Activated T-helper 9 cell treated with anti-CD3 and anti-CD28 coated beads, Interleukin-2, amount 50 U/mL, for 16 hours (primary cell): ENCODE results near the gene SNN.

ENCODE experiments used
- DNase-seq: peaks from one replicate; pipeline ENCODE4 v3.0.0-alpha.2; 2020; ENCODE audit warnings: low read depth

SNN gene

GRCh38 chr16:11679941-11680911, 12.0 kb downstream of the SNN start:
- no peak for DNase-seq

DNA sequence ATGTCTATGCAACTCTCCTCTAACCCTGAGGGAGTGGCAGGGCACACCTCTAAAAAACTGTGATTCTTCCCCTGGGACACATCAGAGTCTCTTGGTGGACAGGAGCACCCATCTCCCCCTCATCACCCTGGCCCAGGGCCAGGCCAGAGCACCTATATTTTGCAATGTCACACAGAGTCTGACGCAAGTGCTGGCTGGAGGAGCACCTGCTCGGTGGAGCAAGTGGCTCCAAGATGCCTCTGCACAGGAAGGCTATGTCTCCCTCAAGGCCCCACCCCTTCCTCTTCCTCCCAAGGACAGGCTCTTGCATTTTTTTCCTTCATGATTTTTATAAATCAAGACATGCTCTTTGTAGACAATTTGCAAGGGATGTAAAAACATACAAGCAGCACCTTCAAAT, 13.3 kb downstream of the SNN start:
- no peak for DNase-seq

DNA sequence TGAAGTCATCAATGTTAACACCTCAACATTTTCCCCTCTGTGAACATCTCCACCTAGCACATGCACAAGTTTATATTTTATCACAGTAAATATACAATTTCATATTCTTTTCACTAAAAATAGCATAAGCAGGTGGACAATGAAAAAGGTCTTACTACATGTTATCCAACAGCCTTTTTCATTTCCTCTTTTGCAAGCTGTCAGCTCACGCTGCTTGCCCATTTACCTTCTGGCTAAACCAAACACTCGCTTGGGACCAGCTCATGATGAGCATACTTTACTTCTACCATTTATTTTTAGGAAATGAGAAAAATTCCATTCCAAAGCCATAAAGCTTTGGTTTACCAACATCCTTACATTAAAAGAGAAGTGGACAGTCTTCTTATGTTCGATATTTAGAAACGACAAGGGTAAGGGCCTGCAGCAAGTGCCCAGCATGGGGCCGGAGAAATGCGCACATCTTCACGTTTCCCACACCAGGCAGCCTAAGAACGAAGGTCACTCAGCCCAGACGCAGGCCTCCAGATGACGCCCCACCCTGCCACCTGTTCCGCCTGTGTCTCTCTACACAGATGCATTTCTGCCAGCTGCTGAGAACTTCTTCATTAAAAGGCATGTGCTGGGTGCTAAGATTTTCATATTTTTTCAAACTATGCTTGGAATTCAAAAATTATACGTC, 13.9 kb downstream of the SNN start:
- DNase-seq = no peak

DNA sequence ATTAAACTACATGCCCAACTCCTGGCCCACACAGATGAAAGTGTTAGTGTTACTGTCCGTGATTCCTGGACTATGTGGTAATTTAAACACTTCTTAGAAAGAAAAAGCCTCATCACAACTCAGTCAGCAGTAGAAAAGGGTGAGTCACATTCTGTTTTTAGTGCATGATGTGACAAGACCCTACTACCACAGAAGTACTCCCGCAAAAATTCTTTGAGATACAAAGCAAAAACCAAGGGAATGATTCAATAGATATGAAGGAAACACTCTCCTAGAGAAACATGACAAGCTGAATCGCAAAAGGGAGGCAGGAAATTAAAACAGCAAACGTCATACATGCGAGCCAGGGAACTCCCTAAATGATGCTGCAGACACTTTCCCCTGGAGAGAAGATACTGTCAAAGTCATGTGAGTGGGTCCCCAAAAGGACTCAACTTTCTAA, 14.4 kb downstream of the SNN start:
- no peak for DNase-seq

- no peak for DNase-seq
These were observed 14.9 kb downstream of the SNN start for GRCh38 chr16:11683145-11683544.

- no peak for DNase-seq
These were observed 16.2 kb downstream of the SNN start for GRCh38 chr16:11684231-11685025.

DNA sequence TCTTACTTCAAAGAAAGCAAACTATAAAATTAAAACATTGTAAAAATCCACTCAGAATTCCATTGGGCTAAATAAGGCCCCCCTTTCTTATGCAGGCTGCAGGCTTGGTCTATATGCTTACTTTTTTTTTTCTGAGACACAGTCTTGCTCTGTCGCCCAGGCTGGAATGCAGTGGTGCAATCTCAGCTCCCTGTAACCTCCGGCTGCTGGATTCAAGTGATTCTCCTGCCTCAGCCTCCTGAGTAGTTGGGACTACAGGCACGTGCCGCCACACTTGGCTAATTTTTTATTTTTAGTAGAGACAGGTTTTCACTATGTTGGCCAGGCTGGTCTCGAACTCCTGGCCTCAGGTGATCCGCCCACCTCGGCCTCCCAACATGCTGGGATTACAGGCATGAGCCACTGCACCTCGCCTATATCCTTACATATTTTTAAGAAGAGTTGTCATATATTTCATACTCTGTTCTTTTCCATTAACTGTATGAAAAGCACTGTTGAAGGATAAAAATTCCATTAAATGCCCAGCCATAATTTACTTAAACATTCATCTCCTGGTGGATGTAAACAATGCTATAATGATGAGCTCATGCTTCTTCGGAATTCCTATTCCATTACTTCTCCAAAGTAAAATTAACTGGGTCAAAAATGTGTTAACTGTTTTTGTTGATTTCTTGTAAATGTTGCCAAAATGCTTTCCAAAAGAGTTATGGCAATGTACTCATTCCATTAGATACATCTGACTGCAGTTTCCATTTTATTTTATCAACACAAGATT, 17.8 kb downstream of the SNN start:
- DNase-seq = no peak

- DNase-seq = no peak
These were observed 18.6 kb downstream of the SNN start for GRCh38 chr16:11686713-11687380.

GRCh38 chr16:11687601-11688519, 19.6 kb downstream of the SNN start:
- DNase-seq = no peak

- no peak for DNase-seq
These were observed 20.2 kb downstream of the SNN start for GRCh38 chr16:11688520-11688886.

GRCh38 chr16:11689031-11689840, 21.0 kb downstream of the SNN start:
- DNase-seq = no peak

- DNase-seq = no peak
These were observed 23.0 kb downstream of the SNN start for GRCh38 chr16:11691235-11691634.

DNA sequence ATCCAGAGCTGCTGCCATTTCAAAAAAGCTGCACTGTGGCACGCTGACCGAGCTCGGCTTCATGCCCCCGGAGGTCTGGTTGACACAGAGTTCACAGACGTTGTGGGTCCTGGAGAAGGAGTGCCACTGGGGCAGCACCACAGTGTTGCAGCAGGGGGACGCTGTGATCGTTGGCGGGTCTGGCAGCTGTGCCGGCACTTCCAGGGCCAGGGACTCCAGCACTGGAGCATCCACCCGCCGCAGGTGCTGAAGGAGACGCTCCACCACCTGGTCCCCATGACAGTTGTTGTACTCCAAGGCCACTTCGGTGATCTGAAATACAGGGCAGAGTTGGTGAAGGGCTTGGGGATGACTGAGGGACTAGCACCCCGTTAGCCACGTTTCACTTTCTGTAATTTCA, 23.5 kb downstream of the SNN start:
- no peak for DNase-seq

DNA sequence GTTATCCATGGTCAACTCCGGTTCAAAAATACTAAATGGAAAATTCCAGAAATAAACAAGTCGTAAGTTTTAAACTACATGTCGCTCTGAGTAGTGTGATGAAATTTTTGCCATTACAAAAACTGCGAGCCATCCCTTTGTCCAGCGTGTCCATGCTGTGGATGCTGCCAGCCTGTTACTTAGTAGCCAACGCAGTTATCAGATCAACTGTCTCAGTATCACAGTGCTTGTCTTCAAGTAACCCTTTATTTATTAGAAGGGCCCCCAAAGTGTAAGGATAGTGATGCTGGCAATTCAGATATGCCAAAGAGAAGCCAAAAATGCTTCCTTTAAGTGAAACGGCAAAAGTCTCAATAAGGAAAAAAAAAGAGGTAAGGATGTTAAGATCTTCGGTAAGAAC, 23.9 kb downstream of the SNN start:
- no peak for DNase-seq

DNA sequence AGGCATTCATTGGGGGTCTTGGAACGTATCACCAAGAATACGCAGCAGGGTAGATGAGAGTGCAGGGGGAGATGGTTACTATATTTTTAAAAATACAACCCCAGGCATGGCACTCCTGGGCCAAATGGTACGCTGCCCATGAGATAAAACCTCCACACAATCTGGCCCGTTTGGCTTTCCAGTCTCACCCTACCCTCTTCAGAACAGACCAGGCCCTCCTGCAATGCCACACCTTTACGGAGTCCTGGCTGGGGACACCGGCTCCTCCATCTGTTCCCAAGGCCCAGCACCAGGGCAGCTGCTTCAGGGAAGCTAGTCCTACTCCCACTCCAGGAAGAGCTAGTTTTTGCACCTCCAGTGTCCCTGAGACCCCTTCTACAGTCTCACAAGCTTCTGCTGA, 24.4 kb downstream of the SNN start:
- no peak for DNase-seq

DNA sequence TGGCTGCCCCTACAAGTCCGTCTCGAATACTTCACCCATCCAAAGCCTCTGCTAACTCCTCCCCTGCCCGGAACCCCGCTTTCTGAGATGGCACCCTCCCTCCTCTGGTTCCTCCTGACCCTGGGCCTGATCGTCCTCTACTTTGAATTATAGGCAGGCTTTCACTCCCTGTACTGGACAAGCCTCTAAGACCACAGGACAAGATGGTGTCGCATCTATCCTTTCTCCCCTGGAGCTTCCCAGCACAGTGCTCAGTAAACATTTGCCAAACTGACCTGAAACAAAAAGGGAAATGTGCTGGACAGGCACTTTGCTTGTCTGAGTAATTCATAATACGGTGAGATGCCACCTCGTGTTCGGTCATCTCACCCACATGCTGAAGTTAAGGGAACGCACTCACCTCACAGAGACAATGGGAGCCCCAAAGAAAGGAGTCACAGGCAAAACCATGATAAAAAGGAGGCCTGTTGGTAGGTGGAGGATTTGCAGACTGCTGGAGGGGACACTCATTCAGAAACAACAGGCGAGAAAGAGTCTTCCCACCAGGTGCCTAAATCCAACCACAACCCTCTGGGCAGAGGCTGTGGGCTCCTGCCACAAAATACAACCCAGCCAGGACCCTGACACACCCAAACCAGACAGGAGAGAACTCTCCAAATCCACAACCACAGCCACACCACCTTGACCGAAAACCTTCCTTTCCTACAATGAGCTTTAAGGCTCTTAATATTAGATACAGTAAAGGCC, 28.2 kb downstream of the SNN start:
- no peak for DNase-seq

DNA sequence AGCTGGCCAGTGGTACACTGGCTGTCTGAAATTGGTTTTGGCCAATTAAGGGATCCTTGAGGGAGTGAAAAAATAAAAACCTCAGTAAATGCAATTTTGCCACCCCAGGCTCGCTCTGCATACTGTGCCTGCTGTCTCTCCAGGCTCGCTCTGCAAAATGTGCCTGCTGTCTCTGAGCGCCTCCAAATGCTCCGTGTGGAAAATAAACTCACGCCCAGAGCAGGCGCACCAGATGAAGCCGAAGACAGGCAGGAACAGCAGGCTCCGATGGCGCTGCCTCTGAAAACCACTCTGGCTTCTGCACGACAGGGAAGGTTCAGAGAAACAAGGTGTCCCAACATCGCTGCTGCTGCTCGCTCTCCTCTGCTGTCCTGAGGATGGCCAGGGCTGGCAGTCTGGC, 29.1 kb downstream of the SNN start:
- no peak for DNase-seq

GRCh38 chr16:11698271-11698689, 30.0 kb downstream of the SNN start:
- DNase-seq = no peak
